Cardiac atrium fibroblast (primary cell): ENCODE data around the gene DNAH14. TPM values are rescaled to one million over a fixed set of nuclear protein-coding genes. Genes with fewer than 3 reads are reported as not detected.

Experiments
- total RNA-seq: library from RNA; depleted of rRNA; stranded (reverse); fragments of >200 nt; gene quantifications from 2 replicates; pipeline ENCODE4 v1.2.3, GENCODE V29; 2015

The DNAH14 gene
- total RNA-seq, result 2.7 TPM in 1 of 2 replicates, not detected in the other

GRCh38 chr1:224929335-224930237, at the start of gene DNAH14:
TSS of gene DNAH14 (plus strand) at chr1:224929675. CDS start at chr1:224952703, 23,028 bp downstream.

GRCh38 chr1:225427235-225428067, 498.0 kb downstream of the DNAH14 start, which contains the start of gene LBR:
TSS of gene LBR (minus strand) at chr1:225428038. CDS start at chr1:225424075, 3,963 bp downstream.

